GM23338 (cell line): ENCODE measurements around the gene CD40LG. TPM values are rescaled to one million over a fixed set of nuclear protein-coding genes. Genes with fewer than 3 reads are reported as not detected.

Experiments used
- ATAC-seq: fragments of 200-7000 bp; cut with Tn5 transposase; 3 replicates; pipeline ENCODE4 v1.9.1; 2020
- DNase-seq: peaks from one replicate; pipeline ENCODE4 v3.0.0-alpha.2; 2015; ENCODE audit warnings: low spot score
- H2AFZ ChIP-seq: fragments of 200-600 bp; sonication (generic); 2 replicates; pipeline ENCODE4 v1.8.0; 2016; ENCODE audit warnings: antibody characterized with exemption, mild to moderate bottlenecking, moderate library complexity
- H3F3A ChIP-seq: fragments of 200-600 bp; sonication (generic); replicated peaks from 2 replicates; pipeline ENCODE4 v1.8.0; 2017; ENCODE audit warnings: antibody characterized with exemption, mixed run types, low read depth
- H3K27ac ChIP-seq: fragments of 200-600 bp; sonication (generic); 2 replicates; pipeline ENCODE4 v1.6.1; 2016; ENCODE audit warnings: low read depth
- H3K27me3 ChIP-seq: fragments of 200-600 bp; sonication (generic); 2 replicates; pipeline ENCODE4 v1.8.0; 2016; ENCODE audit warnings: mild to moderate bottlenecking, mixed run types, moderate library complexity; ENCODE audit not compliant: insufficient read depth
- H3K36me3 ChIP-seq: fragments of 200-600 bp; sonication (generic); 2 replicates; pipeline ENCODE4 v1.8.0; 2016; ENCODE audit warnings: mild to moderate bottlenecking; ENCODE audit not compliant: insufficient read depth
- H3K4me1 ChIP-seq: fragments of 200-600 bp; sonication (generic); 2 replicates; pipeline ENCODE4 v1.8.0; 2016; ENCODE audit warnings: mild to moderate bottlenecking, moderate library complexity; ENCODE audit not compliant: insufficient read depth
- H3K4me2 ChIP-seq: fragments of 200-600 bp; sonication (generic); 2 replicates; pipeline ENCODE4 v1.7.1; 2017; ENCODE audit warnings: mixed run types
- H3K4me3 ChIP-seq: fragments of 200-600 bp; sonication (generic); 2 replicates; pipeline ENCODE4 v1.6.1; 2016; ENCODE audit warnings: mixed run types
- H3K79me2 ChIP-seq: fragments of 200-600 bp; sonication (generic); replicated peaks from 2 replicates; pipeline ENCODE4 v1.8.0; 2017; ENCODE audit warnings: mild to moderate bottlenecking; ENCODE audit not compliant: insufficient read depth
- H3K9me2 ChIP-seq: fragments of 200-600 bp; sonication (generic); 2 replicates; pipeline ENCODE4 v1.8.0; 2017; ENCODE audit not compliant: insufficient read depth
- H4K20me1 ChIP-seq: fragments of 200-600 bp; sonication (generic); replicated peaks from 2 replicates; pipeline ENCODE4 v1.8.0; 2017; ENCODE audit warnings: mild to moderate bottlenecking; ENCODE audit not compliant: insufficient read depth
- H3K27ac Mint-ChIP-seq: 2 replicates; pipeline ENCODE4 v1.8.0; 2020; ENCODE audit warnings: inconsistent platforms, mild to moderate bottlenecking, moderate library complexity, mixed read lengths
- H3K27me3 Mint-ChIP-seq: 3 replicates; pipeline ENCODE4 v1.8.0; 2022; ENCODE audit warnings: low read depth, mild to moderate bottlenecking, moderate library complexity, mixed read lengths, inconsistent platforms; ENCODE audit not compliant: insufficient read depth, poor library complexity
- H3K36me3 Mint-ChIP-seq: 3 replicates; pipeline ENCODE4 v1.8.0; 2021; ENCODE audit warnings: low read depth, mild to moderate bottlenecking, inconsistent platforms, moderate library complexity, mixed read lengths
- H3K4me1 Mint-ChIP-seq: 3 replicates; pipeline ENCODE4 v1.8.0; 2020; ENCODE audit warnings: mild to moderate bottlenecking, inconsistent platforms, mixed read lengths
- H3K4me3 Mint-ChIP-seq: 3 replicates; pipeline ENCODE4 v1.8.0; 2021; ENCODE audit warnings: moderate library complexity, mild to moderate bottlenecking, inconsistent platforms, mixed read lengths
- H3K9me3 Mint-ChIP-seq: 3 replicates; pipeline ENCODE4 v1.8.0; 2020; ENCODE audit warnings: moderate library complexity, mild to moderate bottlenecking, inconsistent platforms, mixed read lengths
- CREB1 ChIP-seq: fragments of 250-450 bp; sonication (Bioruptor Pico); IDR thresholded peaks from 2 replicates; pipeline ENCODE4 v1.5.0; 2020; ENCODE audit warnings: low read depth, mild to moderate bottlenecking, moderate library complexity
- EZH2 ChIP-seq: fragments of 200-600 bp; sonication (generic); IDR thresholded peaks from one replicate; pipeline ENCODE4 v1.8.0; 2017; ENCODE audit warnings: antibody characterized with exemption, mild to moderate bottlenecking, low read depth; ENCODE audit not compliant: unreplicated experiment
- EZH2phosphoT487 ChIP-seq: fragments of 200-600 bp; sonication (generic); IDR thresholded peaks from one replicate; pipeline ENCODE4 v1.8.1; 2018; ENCODE audit warnings: antibody characterized with exemption; ENCODE audit not compliant: unreplicated experiment
- JUNB ChIP-seq: IDR thresholded peaks from one replicate; pipeline ENCODE4 v1.6.1; 2016; ENCODE audit warnings: antibody characterized with exemption; ENCODE audit not compliant: unreplicated experiment
- NANOG ChIP-seq: IDR thresholded peaks from 2 replicates; pipeline ENCODE4 v1.6.1; 2016; ENCODE audit warnings: antibody characterized with exemption, borderline replicate concordance
- POLR2AphosphoS5 ChIP-seq: IDR thresholded peaks from 2 replicates; pipeline ENCODE4 v1.6.1; 2016; ENCODE audit warnings: antibody characterized with exemption, low read depth
- STAT1 ChIP-seq: IDR thresholded peaks from one replicate; pipeline ENCODE4 v1.6.1; 2016; ENCODE audit warnings: antibody characterized with exemption; ENCODE audit not compliant: unreplicated experiment
- ZNF114 ChIP-seq: fragments of 250-450 bp; sonication (Bioruptor Pico); IDR thresholded peaks from 2 replicates; pipeline ENCODE4 v1.5.0; 2020; ENCODE audit warnings: mild to moderate bottlenecking, moderate library complexity
- ZNF331 ChIP-seq: fragments of 250-450 bp; sonication (Bioruptor Pico); IDR thresholded peaks from 2 replicates; pipeline ENCODE4 v1.5.0; 2020; ENCODE audit warnings: low read depth, mild to moderate bottlenecking, moderate library complexity
- polyA plus RNA-seq: library from polyadenylated mRNA; unstranded; fragments of >200 nt; fragmentation: Nextera tagmentation; extraction: Ambion mirVana; gene quantifications from 2 replicates; pipeline ENCODE4 v1.2.1, GENCODE V29; 2016
- total RNA-seq: library from RNA; depleted of rRNA; stranded (reverse); fragments of >200 nt; shearing (Covaris generic); gene quantifications from 2 replicates; pipeline ENCODE4 v1.2.3, GENCODE V29; 2014
- TF ChIP-seq, protein P1 (sequence below): IDR thresholded peaks from one replicate; pipeline ENCODE4 v1.6.1; 2018; ENCODE audit warnings: antibody characterized with exemption; ENCODE audit not compliant: unreplicated experiment
- TF ChIP-seq, protein P2 (sequence below), 2 experiments: fragments of 200-600 bp in 1 of 2; sonication (generic) in 1 of 2; conservative IDR thresholded peaks; 2 replicates each; pipeline versions ENCODE4 v1.5.1 to v1.6.1; 2016 to 2017; ENCODE audit warnings: antibody characterized with exemption in 2 of 2, low read depth in 2 of 2, mild to moderate bottlenecking in 2 of 2, moderate library complexity in 1 of 2

Gene CD40LG
- total and polyA plus RNA-seq, 2 experiments from 2014 or later: not detected

DNA sequence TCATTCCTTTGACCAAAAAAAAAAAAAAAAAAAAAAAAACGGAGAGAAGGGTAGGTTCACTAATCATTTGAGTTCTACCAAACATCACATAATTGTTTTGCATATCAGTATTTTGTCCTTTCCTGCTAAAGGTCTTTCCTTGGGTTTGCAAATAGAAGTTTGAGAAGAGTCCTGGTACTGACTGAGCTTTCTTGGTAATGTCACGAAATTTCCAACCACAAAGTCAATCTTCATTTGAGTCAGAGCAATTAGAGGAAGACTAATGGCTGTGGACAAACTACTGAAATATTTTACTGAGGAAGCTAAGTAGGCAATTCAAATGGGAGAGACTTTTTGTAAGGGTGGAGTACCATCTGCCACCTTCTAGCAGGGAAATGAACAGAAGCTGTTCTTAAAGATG is 21.7 kb upstream of the CD40LG start (continued):
- TF ChIP-seq, protein P1, sequence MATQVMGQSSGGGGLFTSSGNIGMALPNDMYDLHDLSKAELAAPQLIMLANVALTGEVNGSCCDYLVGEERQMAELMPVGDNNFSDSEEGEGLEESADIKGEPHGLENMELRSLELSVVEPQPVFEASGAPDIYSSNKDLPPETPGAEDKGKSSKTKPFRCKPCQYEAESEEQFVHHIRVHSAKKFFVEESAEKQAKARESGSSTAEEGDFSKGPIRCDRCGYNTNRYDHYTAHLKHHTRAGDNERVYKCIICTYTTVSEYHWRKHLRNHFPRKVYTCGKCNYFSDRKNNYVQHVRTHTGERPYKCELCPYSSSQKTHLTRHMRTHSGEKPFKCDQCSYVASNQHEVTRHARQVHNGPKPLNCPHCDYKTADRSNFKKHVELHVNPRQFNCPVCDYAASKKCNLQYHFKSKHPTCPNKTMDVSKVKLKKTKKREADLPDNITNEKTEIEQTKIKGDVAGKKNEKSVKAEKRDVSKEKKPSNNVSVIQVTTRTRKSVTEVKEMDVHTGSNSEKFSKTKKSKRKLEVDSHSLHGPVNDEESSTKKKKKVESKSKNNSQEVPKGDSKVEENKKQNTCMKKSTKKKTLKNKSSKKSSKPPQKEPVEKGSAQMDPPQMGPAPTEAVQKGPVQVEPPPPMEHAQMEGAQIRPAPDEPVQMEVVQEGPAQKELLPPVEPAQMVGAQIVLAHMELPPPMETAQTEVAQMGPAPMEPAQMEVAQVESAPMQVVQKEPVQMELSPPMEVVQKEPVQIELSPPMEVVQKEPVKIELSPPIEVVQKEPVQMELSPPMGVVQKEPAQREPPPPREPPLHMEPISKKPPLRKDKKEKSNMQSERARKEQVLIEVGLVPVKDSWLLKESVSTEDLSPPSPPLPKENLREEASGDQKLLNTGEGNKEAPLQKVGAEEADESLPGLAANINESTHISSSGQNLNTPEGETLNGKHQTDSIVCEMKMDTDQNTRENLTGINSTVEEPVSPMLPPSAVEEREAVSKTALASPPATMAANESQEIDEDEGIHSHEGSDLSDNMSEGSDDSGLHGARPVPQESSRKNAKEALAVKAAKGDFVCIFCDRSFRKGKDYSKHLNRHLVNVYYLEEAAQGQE: no peak
- TF ChIP-seq STAT1: no peak
- TF ChIP-seq ZNF114 (CRISPR knock-in tag): no peak
- no peak for TF ChIP-seq EZH2phosphoT487
- TF ChIP-seq JUNB: no peak
- TF ChIP-seq, protein P2, sequence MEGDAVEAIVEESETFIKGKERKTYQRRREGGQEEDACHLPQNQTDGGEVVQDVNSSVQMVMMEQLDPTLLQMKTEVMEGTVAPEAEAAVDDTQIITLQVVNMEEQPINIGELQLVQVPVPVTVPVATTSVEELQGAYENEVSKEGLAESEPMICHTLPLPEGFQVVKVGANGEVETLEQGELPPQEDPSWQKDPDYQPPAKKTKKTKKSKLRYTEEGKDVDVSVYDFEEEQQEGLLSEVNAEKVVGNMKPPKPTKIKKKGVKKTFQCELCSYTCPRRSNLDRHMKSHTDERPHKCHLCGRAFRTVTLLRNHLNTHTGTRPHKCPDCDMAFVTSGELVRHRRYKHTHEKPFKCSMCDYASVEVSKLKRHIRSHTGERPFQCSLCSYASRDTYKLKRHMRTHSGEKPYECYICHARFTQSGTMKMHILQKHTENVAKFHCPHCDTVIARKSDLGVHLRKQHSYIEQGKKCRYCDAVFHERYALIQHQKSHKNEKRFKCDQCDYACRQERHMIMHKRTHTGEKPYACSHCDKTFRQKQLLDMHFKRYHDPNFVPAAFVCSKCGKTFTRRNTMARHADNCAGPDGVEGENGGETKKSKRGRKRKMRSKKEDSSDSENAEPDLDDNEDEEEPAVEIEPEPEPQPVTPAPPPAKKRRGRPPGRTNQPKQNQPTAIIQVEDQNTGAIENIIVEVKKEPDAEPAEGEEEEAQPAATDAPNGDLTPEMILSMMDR (conservative IDR thresholded peaks at IDR 0.05; ENCODE audit: low read depth in 2 of 2): no peak
- no peak for TF ChIP-seq NANOG

DNA sequence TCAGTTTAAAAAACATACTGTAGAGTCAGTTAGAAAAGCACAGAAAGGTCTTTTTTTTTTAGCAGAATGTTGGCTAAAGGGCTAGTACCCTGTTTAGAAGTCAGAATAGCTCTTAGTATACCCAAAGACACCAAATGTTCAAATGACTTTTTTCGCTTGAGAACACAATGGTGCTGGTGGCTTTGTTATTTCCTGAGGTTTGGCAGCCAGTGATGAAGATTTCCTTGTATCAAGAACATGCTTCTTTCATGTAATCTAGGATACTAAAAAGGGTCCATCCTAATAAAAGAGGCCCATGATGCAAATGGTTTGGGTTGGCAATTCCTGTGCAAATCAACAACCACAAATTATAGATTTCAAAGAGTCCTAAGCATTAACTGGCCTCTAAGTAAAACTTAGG is 21.1 kb upstream of the CD40LG start:
- no peaks in the 10 kb centered on the region for H3K27me3 ChIP-seq
- no peaks in the 10 kb centered on the region; the same call in 2 of the 3 replicates for H3K9me3 Mint-ChIP-seq
- ATAC-seq: no peak
- H3K4me3 ChIP-seq: no peak overlapping the region
- H4K20me1 ChIP-seq: no peaks in the 10 kb centered on the region
- H3K79me2 ChIP-seq: no peaks in the 10 kb centered on the region
- peaks cover 2% of the 10 kb centered on the region for H3K27me3 Mint-ChIP-seq
- no peaks in the 10 kb centered on the region for H3K4me1 Mint-ChIP-seq
- H3K27ac Mint-ChIP-seq: no peak overlapping the region
- H3K4me3 Mint-ChIP-seq: no peak overlapping the region
- H3K36me3 Mint-ChIP-seq: no peaks in the 10 kb centered on the region
- no peaks in the 10 kb centered on the region for H3K4me1 ChIP-seq
- H3K27ac ChIP-seq: no peak overlapping the region
- DNase-seq: no peak
- H2AFZ ChIP-seq: no peak overlapping the region
- H3K36me3 ChIP-seq: no peaks in the 10 kb centered on the region
- H3K4me2 ChIP-seq: no peak overlapping the region
- H3K9me2 ChIP-seq: no peaks in the 10 kb centered on the region
- no peaks in the 10 kb centered on the region for H3F3A ChIP-seq
- no peak for TF ChIP-seq CREB1 (CRISPR knock-in tag)
- TF ChIP-seq, protein P1: no peak
- no peak for TF ChIP-seq STAT1
- no peak for TF ChIP-seq EZH2
- no peak for TF ChIP-seq JUNB
- no peak for TF ChIP-seq POLR2AphosphoS5
- TF ChIP-seq, protein P2 (conservative IDR thresholded peaks at IDR 0.05; ENCODE audit: low read depth in 2 of 2): no peak
- no peak for TF ChIP-seq ZNF331 (CRISPR knock-in tag)
- no peak for TF ChIP-seq NANOG
